ENCODE results near the gene MYADML2. TPM values are rescaled to one million over a fixed set of nuclear protein-coding genes. Genes with fewer than 3 reads are reported as not detected.

Gene MYADML2
- total and polyA plus RNA-seq, 12 donors = 0.26 to 8.6 (median 4.9) TPM

DNA sequence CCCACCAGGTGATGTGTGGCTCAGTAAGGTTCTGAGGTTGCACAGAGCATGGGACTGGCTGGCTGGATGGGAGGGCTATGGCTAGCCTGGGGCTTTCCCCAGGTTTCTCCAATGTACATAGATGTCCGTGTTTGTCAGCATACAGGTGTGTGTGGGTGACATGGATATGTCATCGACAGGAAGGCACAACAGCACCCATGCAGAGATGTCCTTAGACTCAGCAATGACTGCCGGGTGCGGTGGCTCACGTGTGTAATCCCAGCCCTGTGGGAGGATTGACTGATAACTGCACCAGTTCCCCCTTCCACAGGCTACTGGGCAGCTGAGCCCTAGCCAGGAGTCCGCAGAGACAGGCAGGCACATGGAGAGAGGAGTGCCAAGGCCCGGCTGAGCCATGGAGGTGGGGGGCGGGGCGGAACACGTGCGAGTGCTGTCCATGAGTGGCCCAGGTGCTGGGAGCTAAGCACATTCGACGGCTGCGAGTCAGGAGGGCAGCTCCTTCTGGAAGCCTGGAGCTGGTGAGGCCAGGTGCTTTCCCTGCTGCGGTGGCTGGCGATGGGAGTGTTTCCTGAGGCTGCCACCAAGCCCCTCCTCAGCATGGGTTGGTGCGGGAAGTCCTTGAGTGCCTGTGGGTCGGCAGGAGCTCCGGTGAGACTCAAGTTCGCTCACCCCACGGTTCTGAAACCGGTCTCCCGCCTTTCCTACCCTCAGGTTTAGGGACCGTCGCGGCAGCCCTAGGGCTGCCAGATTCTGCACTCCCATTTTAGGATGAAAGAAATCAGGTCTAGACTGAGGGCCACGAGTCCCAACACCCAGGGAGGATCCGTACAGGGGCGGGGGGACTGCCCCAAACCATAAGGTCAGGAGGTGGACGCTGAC, 29.5 kb upstream of the MYADML2 start:
- peak in 1 of 2 donors; percentile 34 for DNase-seq

DNA sequence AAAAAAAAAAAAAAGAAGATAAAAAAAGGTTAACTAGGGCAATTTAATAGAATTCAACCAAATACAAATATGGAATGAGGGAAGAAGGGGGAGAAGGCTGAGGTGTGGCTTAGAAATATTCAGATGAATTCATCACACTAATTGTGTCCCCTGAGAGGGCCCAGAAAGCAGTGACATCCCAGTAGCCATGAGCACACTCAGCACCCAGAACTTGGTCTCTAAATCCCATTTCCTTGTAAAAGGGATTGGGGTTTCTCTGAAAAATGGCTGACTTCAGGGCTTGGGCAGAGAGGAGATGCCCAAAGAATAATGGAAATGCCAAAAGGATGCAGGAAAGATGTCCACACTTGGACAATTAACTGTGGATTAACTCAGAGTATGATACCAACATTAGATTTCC, 26.4 kb upstream of the MYADML2 start:
- Histone ChIP-seq H3K36me3 (no peaks in the 10 kb centered on the region), H3K9me3 (peaks cover 0 to 10% (median 0%) of the 10 kb centered on the region in 11 donors), H3K27ac (no peak overlapping the region), H3K4me3 (no peak overlapping the region), H3K27me3 (peaks cover 0 to 33% (median 6%) of the 10 kb centered on the region in 7 donors), H3K4me1 (peaks cover under 1 to 19% (median 14%) of the 10 kb centered on the region in 9 donors)
- intact Hi-C loops (cut with DNase I) = no loop called here
- TF ChIP-seq, protein P1, sequence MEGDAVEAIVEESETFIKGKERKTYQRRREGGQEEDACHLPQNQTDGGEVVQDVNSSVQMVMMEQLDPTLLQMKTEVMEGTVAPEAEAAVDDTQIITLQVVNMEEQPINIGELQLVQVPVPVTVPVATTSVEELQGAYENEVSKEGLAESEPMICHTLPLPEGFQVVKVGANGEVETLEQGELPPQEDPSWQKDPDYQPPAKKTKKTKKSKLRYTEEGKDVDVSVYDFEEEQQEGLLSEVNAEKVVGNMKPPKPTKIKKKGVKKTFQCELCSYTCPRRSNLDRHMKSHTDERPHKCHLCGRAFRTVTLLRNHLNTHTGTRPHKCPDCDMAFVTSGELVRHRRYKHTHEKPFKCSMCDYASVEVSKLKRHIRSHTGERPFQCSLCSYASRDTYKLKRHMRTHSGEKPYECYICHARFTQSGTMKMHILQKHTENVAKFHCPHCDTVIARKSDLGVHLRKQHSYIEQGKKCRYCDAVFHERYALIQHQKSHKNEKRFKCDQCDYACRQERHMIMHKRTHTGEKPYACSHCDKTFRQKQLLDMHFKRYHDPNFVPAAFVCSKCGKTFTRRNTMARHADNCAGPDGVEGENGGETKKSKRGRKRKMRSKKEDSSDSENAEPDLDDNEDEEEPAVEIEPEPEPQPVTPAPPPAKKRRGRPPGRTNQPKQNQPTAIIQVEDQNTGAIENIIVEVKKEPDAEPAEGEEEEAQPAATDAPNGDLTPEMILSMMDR (IDR thresholded peaks at IDR 0.05) = no peak
- ATAC-seq (no peak), DNase-seq (no peak)

More for the DNA sequence above, 29.5 kb upstream of the MYADML2 start:
- Histone ChIP-seq H3K27ac (peak overlapping the region in 9 of 10 donors; percentile 85 to 98 (median 94)), H3K36me3 (peaks cover 0 to 23% (median 0%) of the 10 kb centered on the region in 9 donors), H3K27me3 (peaks cover 0 to 11% (median 0%) of the 10 kb centered on the region in 7 donors), H3K4me1 (peaks cover 4 to 24% (median 16%) of the 10 kb centered on the region in 9 donors), H3K9me3 (peaks cover 0 to 10% (median 0%) of the 10 kb centered on the region in 11 donors), H3K4me3 (peak overlapping the region; percentile 74 to 91 (median 84))
- peak in 6 of 8 donors; percentile 8 to 55 (median 20) for ATAC-seq
- WGBS, 2 donors = 19 to 26% methylated on average over 30 of the region's 30 CpGs
- intact Hi-C loops (cut with DNase I) = no loop called here
- TF ChIP-seq, protein P1 (IDR thresholded peaks at IDR 0.05) = no peak

DNA sequence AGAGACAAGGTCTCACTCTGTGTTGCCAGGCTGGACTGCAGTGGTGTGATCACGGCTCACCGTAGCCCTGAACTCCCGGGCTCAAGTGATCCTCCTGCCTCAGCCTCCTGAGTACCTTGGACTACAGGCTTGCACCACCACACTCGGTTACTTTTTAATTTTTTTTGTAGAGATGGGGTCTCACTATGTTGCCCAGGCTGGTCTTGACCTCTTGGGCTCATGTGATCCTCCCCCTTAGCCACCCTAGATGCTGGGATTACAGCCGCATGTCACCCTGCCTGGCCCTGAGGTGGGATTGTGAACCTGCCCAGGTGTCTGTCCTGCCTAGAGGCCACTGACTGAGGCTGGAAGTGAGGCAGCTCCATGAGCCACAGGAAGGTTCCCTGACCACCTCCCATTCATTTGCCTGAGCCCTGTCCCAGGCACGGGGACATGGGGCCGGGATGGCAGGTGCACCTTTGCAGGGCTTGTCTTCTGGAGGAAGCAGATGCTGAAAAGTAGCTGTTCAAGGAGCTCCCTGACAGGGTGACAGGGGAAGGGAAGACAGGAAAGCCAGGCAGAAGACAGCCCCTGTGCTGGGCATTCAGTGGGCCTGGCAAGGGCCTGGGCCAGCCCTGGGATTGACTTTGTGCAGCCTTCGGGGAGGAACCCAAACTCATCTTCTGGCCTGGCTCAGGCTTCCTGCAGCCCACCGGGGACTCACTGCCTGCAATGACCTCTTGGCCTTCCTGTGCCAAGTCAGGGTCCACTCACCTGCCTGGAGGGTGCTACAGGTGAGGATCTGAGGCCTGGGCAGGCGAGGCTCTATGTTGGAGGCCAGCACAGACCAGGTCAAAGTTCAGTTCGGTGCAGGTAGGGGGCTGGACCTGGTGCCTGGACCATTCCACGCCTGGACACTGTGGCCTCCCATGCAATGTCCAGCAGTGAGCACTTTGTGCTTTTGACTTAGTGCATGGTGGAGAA, 22.1 kb upstream of the MYADML2 start:
- ATAC-seq = no peak
- Histone ChIP-seq H3K9me3 (peaks cover 0 to 10% (median 0%) of the 10 kb centered on the region in 11 donors), H3K4me3 (no peak overlapping the region), H3K27ac (no peak overlapping the region), H3K4me1 (peaks cover 3 to 28% (median 19%) of the 10 kb centered on the region in 9 donors), H3K36me3 (no peaks in the 10 kb centered on the region), H3K27me3 (peaks cover 0 to 69% (median 25%) of the 10 kb centered on the region in 7 donors)
- intact Hi-C loops (cut with DNase I) = loop anchor here in 3 of 10 donors (5.0 to 10.0 kb wide), 2 partner anchors 38 to 186 kb away; no protein-coding TSS in a partner anchor
- no peak for DNase-seq
- TF ChIP-seq, protein P1 (IDR thresholded peaks at IDR 0.05) = no peak
- WGBS, 2 donors = 89% methylated on average over 12 of the region's 12 CpGs

DNA sequence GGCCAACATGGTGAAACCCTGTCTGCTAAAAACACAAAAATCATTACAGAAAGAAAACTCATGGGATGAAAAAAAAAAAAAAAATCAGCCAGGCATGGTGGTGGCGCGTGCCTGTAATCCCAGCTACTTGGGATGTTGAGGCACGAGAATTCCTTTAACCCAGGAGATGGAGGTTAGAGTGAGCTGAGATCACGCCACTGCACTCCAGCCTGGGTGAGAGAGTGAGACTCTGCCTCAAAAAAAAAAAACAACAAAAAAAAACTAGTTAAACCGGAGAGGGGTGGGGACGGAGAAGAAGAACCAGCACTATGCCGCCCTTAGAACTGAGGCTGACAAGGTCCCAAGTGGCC, 21.3 kb upstream of the MYADML2 start:
- WGBS, 2 donors = 79 to 82% methylated on average over 7 of the region's 7 CpGs
- no peak for ATAC-seq

More for the DNA sequence above, 21.3 kb upstream of the MYADML2 start:
- Histone ChIP-seq H3K4me1 (peaks cover 3 to 28% (median 19%) of the 10 kb centered on the region in 9 donors), H3K9me3 (peaks cover 0 to 4% (median 0%) of the 10 kb centered on the region in 11 donors), H3K27me3 (peaks cover 0 to 77% (median 32%) of the 10 kb centered on the region in 7 donors), H3K27ac (no peak overlapping the region), H3K4me3 (peak overlapping the region in 7 of 10 donors; percentile 3 to 29 (median 21)), H3K36me3 (no peaks in the 10 kb centered on the region)
- TF ChIP-seq, protein P1 (IDR thresholded peaks at IDR 0.05) = no peak
- intact Hi-C loops (cut with DNase I) = loop anchor here in 3 of 10 donors (5.0 to 10.0 kb wide), 2 partner anchors 39 to 186 kb away; no protein-coding TSS in a partner anchor
- no peak for DNase-seq

All from heart right ventricle (tissue), 16 donors.